ENCODE data around the gene ACSL1.
"Not testable (repeated sequence)": the region's sequence is repeated elsewhere in the genome, so short reads cannot be mapped to it uniquely, and the experiment has no call there.

The ACSL1 gene

DNA sequence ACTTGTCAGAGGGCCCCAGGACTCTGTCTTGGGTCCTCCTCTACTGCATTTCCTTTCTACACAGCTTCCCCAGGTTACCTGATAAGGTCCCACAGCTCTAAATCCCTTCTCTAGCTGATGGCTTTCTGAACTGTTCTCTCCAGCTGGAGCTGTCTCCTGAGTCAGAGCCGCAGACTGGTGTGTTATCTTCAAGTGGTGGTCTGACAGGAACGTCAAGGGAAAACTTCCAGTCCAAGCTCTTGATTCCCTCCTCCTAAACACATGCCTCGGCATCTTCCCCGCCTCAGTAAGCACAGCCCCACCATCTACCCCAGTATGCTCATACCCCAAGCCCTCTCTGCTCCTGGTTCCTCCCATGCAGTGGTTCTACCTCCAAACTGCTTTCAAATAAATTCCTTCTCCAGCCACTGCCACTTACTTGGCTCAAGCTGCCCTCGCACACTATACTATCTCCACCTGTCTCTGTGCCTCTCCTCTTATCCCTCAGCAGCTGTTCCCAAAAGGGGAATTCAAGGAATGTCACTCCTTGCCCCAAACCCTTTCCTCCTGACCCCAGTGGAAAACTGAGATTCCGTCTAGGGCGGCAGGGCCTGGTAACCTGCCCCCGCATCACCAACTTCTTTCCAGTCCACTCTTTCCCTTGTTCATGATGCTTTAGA lies 74.7 kb downstream of the ACSL1 start:
- DNase-seq = no peak

DNA sequence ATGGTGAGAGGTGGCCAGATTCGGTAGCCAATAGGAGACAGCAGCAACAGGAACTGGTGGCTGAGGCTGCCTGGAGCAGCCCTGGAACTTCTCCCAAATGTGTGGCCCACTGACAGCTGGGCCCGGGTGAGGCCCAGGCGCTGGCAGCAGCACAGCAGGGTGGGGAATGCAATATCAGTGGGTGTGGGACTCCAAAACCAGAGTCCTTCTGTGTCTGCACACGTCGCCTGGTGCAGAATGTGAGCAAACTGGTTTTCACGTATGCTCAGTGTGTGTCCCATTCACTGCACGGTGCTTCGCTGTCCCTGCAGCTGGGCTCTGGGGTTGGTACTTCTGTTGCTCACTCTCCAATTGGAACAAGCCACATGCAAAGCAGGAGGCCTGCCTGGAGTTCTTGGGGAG lies 77.5 kb downstream of the ACSL1 start:
- no peak for DNase-seq

DNA sequence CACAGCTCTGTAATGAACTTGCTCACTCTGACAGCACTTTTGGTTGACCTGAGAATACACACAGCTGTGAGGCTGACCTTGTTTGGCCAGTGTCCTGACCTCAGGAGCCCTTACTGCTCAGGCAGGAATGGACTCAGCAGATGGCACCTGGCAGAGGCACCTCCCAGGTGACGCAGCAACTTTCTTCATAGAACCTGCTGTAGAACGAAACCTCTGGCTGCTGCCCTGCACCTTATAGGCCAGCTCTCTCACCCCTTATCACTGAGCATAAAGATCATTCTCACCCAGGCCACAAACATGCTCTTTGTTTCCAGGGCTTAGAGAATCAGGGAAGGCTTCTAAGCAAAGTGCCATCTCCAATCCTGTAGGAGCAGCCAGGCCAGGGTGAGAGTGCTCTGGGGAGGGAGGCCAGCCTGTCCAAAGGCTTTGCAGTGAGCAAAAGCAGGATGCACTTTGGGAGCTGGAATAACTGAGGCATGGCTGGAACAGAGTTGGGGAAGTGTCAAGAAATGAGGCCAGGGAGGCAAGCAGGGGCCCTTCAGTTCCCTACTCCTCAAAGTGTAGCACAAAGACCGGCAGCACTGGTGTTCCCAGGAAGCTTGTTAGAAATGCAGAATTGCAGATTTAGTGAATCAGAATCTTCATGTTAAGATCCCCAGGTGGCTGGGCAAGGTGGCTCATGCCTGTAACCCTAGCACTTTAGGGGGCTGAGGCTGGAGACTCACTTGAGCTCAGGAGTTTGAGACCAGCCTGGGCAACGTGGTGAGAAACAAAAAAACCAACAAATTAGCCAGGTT lies 78.5 kb downstream of the ACSL1 start:
- no peak for DNase-seq

DNA sequence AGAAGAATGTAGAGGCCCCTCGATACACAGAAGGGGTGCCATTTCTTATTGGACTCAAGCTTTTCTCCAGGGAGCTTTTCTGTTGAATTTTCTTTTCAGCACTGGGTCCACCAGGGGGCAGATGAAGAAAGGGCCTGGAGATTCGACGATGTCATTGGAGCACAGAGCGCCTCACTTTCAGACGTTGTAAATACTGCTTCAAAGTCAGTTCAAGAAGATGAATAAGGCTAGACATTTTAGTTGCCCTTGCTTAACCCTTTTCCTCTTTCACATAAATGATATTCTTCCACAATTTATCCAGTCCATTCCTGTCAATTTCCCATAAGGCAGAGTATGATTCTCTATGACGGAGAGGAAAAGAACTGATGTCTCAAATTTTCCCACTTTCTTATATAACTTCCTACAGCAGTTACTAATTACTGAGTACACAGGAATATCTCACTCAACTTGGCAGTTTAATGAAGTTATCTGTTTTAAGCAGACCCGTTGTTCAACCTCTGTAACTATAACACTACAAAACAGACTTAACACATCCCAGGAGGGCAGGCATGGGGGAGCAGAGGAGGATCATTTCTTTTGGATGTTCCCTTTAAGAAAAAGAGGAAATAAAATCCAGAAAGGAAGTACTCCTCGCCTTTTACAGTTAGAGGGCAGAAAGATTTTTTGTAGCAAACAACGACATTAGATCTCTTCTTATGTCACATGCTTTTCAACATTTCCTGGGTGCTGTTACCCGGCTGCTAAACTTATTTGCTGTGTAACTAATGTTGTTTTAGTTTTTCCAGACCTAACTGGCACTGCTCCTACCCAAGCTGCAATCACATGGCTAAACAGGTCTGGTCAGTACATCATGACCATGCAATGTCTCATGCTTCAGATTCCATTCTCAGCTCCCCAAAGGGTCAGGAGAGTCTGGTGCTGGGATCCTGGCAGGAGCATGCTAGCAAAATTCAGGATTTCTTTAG lies 79.7 kb downstream of the ACSL1 start:
- DNase-seq = peak; percentile 69

DNA sequence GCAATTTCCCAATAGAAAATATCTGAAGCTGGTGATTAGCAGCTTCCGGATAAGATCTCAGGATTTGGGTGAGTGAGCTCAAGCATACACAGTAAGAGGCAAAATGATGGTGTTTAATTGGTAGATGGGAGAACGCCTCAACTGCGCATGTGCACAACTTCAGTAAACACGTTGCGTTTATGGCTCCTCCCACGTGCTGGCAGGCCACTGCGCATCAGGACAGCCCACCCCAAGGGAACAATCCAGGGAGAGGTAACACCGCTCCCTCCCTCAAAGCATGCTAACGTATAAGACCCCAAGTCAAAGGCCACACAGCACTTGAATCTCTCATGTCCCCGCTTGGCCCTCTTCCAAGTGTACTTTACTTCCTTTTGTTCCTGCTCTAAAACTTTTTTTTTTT lies 81.5 kb downstream of the ACSL1 start:
- no peak for DNase-seq

DNA sequence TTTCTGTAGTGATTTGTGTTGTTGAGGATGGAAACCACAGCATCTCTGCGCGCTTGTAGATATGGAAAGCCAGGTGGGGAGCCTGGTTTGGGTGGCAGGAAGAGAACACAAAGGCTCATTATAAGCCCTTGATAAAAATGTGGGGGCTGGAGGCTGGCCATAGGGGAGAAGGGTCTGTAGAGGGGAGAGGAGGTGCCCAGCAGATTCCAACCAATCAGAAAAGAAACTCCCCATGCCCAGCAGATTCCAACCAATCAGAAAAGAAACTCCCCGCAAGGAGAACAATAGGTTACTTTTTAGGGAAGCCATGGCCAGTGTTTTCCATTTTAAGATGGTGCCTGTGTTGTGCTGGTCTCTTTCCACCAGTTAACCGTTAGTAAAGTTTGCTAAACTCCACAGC lies 82.1 kb downstream of the ACSL1 start:
- DNase-seq = no peak

DNA sequence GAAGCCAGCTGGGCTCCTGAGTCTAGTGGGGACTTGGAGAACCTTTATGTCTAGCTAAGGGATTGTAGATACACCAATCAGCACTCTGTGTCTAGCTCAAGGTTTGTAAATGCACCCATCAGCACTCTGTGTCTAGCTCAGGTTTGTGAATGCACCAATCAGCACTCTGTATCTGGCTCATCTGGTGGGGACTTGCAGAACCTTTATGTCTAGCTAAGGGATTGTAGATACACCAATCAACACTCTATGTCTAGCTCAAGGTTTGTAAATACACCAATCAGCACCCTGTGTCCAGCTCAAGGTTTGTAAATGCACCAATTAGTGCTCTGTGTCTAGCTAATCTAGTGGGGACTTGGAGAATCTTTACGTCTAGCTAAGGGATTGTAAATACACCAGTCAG lies 84.1 kb downstream of the ACSL1 start:
- DNase-seq = not testable (repeated sequence)

DNA sequence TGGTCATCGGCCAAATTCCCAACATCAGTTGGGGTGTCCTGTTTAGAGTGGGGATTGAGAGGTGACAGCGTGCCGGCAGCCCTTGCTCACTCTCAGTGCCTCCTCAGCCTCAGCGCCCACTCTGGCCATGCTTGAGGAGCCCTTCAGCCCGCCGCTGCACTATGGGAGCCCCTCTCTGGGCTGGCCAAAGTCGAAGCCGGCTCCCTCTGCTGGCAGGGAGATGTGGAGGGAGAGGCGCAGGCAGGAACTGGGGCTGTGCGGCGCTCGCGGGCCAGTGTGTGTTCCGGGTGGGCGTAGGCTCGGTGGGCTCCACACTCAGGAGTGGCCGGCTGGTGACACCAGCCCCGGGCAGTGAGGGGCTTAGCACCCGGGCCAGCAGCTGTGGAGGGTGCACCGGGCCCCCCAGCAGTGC lies 84.8 kb downstream of the ACSL1 start:
- DNase-seq = no peak

DNA sequence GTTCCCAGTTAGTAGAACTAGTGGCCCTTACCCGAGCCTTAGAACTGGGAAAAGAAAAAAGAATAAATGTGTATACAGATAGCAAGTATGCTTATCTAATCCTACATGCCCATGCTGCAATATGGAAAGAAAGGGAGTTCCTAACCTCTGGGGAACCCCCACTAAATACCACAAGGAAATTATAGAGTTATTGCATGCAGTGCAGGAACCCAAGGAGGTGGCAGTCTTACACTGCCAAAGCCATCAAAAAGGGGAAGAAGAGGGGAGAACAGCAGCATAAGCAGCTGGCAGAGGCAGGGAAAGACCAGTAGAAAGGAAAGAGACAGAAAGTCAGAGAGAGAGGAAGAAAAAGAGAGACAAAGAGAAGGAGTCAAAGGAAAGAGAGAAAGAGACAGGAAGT lies 86.2 kb downstream of the ACSL1 start:
- not testable (repeated sequence) for DNase-seq

DNA sequence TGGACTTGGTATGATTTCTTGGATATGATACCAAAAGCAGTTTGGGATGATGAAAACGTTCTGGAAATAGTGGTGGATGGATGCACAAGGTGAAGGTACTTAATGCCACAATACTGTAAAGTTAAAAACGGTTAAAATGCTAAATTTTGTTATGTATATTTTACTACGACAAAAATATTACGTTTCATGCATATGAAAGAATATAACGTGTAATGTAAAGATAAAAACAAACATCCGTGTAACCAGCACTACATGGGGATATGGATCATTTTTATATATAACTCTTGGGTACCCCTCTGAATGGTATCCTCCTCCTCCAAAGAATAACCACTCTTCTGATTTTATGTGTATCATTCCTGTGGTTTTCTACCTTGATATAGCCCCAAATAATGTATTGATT lies 91.0 kb downstream of the ACSL1 start:
- DNase-seq = peak; percentile 38

DNA sequence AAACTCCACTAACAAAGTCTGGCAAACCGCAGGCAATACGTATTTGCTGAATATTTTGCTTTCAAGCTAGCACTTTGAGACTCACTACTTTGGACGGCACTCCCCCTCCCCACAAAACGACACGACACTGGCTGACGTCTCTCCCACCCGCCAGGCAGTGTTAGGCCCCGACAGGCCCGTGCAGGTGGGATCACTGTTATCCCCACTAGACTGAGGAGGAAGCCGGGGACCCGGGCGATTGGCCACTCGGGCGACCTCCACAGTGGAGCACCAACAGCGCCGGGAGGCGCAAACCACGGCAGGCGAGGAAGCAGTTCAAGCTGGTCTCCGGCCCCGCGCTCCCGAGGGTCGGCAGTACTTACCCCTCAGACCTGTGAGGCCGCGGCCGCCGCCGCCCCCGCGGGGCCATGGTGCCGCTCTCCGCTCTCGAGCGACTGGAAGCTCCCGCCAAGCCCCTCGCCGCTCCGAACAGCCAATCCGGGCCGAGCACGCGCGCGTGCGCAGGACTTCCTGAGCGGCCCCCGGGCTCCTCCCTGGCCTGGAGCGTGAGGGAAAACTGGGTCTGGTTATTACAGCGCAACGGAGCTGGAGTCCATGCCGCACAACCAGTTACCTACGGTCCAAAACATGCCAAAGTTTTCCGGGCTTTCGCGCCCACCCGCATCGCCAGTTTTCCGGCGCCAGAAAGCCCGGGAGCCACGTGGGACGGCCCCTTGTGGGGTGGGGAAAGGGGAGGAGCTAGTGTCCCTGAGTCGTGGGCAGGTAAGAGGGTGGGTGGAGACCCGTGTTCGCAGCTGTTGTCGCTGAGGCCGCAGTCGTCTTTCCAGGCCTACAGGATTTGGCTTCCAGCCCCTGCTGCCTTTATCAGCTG lies 91.9 kb downstream of the ACSL1 start, which contains the start of gene CENPU:
Gene CENPU (minus strand): TSS at position 443 of the 871 bp plus-strand sequence. CDS start 34 bp downstream, at position 409.
- DNase-seq = peak; percentile 100

DNA sequence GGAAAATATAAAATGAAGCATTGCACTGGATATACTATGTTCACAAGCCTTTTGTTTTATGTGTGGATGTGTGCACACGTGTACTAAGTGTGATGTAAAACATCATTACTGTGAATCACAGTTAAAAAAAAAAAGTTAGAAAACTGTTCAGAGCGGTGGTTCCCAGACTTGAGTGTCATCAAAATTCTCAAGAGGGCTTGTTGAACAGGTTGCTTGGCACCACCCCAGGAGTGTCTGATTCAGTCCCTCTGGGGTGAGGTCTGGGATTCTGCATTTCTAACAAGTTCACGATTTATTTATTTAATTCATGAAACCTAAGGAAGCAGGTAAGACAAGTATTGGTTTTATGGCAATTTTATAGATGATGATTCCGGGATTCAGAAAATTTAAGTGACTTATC lies 93.6 kb downstream of the ACSL1 start:
- DNase-seq = peak; percentile 38

DNA sequence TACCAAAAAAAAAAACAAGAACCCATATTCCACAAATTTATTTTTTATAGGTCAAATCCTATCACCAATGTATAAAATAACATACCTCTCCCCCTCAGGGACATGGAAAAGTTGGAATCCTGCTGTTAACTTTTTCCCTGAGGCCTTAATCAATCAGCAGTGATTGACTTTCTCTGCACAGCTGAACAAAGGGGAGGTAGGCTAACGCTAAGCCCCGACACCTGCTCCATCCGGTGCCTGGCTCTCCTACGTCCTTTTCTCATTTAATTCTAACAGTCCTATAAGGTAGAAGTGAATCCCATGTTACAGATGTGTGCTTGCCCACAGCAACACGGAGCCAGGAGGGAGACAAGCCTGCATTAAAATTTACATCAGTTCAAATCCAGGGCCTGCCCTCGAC lies 94.7 kb downstream of the ACSL1 start:
- no peak for DNase-seq

DNA sequence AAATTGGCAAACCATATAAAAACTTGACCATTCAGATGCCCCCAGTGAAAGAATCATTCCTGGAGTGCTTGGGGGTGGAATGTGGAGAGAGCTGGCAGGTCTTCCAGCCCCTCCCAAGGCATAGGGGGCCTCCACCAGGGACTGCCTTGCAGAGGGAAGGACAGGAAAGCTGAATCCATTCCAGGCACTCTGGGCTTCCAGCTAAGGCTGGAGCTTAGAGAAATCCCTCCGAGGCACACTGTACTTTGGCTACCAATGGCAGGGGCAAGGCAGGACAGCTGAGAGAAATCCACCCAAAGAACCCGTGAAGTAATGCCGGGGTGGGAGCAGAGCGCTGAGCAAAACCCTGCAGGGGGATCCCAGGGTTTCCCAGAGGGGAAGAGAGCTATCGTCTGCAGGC lies 95.8 kb downstream of the ACSL1 start:
- no peak for DNase-seq

DNA sequence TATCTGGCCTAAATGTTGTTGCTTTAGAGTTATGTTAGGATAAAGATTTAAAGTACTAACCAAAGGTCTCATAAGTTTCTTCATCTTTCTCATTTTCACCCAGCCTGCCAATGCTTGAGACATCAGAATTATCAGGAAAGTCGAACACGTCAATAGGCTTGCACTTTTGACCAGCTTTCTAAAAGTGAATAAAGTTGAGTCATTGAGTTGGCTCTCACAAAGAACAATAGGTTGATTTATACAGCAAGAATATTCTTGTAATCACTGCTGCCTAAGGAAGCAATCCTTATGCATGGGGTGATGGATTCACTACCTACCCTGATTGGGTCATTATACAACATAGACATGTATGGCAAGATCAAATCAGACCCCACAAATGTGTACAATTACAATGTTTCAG lies 96.9 kb downstream of the ACSL1 start:
- no peak for DNase-seq

DNA sequence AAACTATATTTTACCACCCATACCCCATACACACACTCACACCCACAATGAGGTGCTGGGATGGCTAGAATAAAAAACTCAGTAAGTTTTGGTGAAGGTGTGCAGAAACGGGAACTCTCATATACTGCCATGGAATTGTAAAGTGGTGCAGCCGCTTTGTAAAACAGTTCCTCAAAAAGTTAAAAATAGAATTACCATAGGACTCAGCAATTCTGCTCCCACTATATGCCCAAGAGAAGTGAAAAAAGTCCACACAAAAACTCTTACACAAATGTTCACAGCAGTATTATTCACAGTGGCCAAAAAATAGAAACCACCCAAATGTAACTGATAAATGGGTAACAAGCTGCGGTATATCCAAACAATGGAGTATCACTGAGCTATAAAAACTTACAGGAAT lies 98.3 kb downstream of the ACSL1 start:
- DNase-seq = no peak

DNA sequence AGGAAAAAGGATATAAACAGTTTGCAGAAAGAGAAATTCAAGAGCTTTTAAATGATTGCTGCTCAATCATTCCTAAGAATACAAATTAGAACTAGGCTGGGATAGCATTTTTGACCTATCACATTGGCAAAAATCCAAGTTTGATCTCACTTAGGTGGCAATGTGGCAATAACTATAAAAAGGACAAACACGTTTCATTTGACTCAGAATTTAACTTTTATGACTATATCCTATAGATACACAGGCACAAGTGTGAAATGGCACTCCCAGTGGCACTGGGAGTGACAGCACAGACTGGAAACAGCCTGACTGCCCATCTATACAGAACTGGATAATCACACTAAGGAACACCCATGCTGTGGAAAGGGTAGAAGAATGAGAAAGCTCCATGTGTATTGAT lies 103.0 kb downstream of the ACSL1 start:
- DNase-seq = no peak

DNA sequence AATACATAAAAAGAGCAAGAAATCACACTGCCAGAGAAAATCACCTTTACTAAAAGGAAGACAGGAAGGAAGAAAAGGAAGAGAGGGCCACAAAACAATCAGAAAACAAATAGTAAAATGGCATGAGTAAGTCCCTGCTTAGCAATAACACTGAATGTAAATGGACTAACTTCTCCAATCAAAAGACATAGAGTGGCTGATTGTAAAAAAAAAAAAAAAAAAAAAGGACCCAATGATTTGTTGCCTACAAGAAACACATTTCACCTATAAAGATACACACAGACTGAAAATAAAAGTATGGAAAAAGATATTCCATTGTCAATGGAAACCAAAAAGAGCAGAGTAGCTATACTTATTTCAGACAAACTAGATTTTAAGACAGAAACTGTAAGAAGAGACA lies 104.5 kb downstream of the ACSL1 start:
- no peak for DNase-seq

DNA sequence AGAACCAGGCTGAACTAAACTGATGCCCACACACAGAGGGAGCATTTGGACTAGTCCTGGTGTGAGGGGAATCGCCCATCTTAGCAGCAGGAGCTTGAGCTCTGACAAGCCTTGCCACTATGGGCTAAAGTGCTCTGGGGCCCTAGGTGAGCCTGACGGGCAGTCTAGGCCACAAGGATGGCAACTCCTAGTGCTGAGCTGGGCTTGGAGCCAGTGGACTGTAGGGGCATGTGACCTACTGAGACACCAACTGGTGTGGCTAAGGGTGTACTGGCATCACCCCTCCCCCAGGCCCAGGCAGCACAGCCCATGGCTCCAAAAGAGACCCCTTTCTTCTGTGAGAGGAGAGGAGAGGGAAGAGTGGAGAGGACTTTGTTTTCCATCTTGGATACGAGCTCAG lies 106.4 kb downstream of the ACSL1 start:
- no peak for DNase-seq

DNA sequence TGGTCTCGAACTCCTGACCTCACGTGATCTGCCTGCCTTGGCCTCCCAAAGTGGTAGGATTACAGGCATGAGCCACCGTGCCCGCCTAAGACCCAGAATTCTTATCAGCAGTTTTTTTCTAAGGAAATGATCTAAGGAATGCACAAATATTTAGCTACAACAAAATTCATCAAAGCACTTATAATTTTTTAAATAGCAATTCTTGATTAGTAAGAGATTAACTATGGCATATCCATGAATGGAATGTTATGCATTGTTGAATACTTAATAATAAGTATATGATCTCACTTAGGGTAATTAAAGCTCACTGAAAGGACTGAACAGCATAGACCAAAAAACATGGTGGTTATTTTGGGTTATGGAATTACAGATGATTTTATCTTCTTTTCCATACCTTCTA lies 110.2 kb downstream of the ACSL1 start:
- DNase-seq = no peak

DNA sequence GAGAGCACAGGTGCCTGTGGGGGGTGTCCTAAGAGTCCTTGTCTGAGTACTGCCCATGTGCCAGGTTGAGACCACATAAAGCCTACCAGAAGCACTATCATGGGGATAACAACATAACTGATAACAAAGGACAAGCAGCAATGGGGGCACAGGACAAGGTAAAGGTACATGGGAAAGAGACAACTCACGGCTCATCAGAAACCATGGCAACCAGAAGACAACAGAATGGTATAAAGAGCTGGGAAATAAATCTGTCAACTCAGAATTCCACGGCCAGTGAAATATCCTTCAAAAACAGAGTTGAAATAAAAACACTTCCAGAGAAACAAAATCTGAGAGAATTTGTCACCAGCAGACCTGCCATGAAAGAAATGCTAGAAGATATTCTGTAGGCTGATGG lies 111.9 kb downstream of the ACSL1 start:
- DNase-seq = no peak

DNA sequence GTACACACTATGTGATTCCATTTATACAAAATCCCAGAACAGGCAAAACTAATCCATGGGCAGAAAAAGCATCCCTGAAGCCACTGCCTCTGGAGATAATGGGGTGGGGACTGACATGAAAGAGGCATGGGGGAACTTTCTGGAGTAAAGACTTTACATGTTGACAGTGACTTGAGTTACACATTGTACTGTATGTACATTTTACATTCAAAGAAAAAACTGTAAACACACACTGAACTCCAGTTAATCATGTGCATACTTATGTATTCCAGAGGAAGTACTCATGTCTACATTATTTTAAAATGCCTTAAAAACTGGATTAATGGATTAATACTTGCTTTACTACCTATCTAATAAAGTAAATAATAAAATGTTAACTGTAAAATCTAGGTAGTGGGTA lies 113.4 kb downstream of the ACSL1 start:
- DNase-seq = no peak

All from NCI-H1092 treated with DMSO at 0.1 percent for 48 hours (cell line).